Ureter (tissue), 1 donor: ENCODE measurements around the gene PRTFDC1. TPM values are rescaled to one million over a fixed set of nuclear protein-coding genes. Genes with fewer than 3 reads are reported as not detected.
A peak's percentile ranks its signal among the peaks of the same experiment; 100 is the strongest.
"Not testable (repeated sequence)": the region's sequence is repeated elsewhere in the genome, so short reads cannot be mapped to it uniquely, and the experiment has no call there.

Source experiments
- DNase-seq: peaks from one replicate; pipeline ENCODE4 v3.0.0-alpha.2; 2020; ENCODE audit warnings: low spot score
- total RNA-seq: library from RNA; stranded (reverse); gene quantifications from one replicate; pipeline ENCODE4 v1.2.4, GENCODE V29; 2023
- donor health status: DM: yes; HTN: yes; CAD: no.

The PRTFDC1 gene
- 8.5 TPM for total RNA-seq

- DNase-seq: peak; percentile 57
Observed at GRCh38 chr10:24952143-24952706, at the start of gene PRTFDC1. Gene PRTFDC1 (minus strand): TSS chr10:24952606. CDS start chr10:24952575, 31 bp downstream.

DNA sequence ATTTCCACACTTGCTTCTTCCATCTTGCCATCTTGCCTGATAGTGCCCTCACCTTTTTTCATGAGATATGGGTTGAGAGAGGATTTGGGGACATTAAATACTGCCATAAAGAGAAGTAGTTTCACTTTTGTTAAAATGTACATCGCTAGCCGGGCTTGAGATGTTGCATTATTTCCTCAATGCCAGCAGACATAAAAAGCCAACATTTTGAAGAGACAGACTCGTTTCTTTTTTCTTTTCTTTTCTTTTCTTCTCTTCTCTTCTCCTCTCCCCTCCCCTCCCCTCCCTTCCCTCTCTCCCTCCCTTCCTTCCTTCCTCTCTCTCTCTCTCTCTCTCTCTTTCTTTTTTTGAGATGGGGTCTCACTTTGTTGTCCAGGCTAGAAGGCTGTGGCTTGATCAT, 45.6 kb upstream of the PRTFDC1 start:
- no peak for DNase-seq

DNA sequence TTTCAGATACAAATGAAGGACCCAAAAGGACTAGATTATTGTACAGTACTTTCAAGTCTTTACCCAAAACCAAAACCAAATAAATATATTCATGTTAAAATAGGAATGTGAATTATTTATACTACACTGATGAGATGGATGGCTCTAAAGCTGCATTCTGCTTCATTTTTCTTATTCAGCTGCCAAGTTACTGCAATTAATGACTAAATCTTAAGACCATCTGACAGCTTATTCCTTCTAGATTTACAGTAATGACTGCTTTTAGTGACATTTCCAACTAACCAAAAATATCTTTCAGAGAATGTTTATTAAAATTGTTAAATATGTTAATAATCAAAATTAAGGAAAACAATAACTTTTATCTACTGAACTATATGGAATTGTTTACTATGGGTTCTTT, 42.7 kb upstream of the PRTFDC1 start:
- no peak for DNase-seq

DNA sequence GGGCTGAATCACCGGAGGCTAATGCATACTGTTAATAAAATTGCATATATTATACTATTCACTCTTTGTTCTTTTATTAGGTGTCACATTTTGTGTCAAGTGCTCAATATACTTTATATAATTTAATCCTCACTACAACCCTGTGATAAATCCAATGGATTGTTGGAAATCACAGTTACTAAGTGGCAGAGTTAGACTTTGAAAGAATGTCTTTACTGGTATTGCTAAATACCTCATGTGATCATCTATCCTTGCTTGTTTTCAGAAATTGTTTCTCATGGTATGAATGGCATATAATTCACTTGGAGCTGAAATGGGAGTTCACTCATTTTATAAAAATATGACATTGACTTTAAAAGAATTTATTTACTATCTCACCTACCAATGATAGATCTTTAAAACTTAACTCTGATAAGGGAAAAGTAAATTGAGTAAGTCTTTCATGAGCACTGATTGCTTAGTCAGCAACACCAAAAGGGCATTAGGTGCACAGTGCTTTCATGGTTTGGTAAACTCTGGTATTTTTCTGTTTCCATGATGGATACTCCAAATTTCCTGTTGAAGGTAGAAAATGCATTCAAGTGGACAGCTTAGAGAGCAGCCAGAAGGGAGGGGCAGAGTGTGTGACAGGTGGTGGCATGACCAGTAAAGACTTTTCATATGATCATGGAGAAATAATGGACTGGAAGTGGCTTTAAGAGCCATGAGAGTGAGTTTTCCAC, 41.0 kb upstream of the PRTFDC1 start:
- no peak for DNase-seq

GRCh38 chr10:24992512-24993133, 40.2 kb upstream of the PRTFDC1 start:
- DNase-seq: no peak

DNA sequence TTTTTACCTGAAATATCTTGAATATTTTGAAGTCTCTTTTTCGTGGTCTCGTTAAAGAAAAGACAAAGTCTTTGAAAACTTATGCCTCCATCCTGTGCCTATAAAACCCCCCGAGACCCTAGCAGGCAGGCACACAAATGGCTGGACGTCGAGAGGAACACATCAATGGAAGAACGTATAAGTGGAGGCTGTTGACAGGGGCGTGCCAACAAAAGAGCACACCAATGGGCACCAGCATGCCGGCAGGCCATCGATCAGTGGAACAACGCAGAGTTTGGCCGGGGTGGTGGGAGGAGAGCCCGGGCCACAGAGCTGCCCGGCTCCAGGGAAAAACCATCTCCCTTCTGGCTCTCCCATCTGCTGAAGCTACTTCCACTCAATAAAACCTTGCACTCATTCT, 38.9 kb upstream of the PRTFDC1 start:
- no peak for DNase-seq

DNA sequence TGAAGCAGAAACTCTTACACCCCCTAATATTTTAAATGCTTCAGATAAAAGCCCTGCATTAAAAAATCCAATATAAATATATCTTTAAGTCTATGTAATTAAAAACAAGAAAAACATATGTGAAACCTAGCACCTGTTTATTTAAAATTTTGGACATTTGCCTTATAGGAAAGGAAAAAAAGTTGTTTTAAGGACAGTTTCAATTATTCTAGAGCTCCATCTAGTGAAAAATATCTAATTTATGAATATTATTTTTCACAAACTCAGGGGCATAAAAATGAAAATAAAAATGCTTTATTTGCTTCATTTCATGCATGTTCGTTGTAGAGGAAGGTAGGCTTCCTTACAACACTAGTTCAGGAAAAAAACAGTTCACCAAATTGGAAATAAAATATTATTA, 37.5 kb upstream of the PRTFDC1 start:
- no peak for DNase-seq

- no peak for DNase-seq
Observed at GRCh38 chr10:24988831-24989640, 36.6 kb upstream of the PRTFDC1 start.

GRCh38 chr10:24984906-24985305, 32.5 kb upstream of the PRTFDC1 start:
- DNase-seq: no peak

GRCh38 chr10:24983946-24984345, 31.5 kb upstream of the PRTFDC1 start:
- DNase-seq: no peak

GRCh38 chr10:24983130-24983529, 30.7 kb upstream of the PRTFDC1 start:
- DNase-seq: no peak

GRCh38 chr10:24982319-24983112, 30.1 kb upstream of the PRTFDC1 start:
- DNase-seq: no peak

DNA sequence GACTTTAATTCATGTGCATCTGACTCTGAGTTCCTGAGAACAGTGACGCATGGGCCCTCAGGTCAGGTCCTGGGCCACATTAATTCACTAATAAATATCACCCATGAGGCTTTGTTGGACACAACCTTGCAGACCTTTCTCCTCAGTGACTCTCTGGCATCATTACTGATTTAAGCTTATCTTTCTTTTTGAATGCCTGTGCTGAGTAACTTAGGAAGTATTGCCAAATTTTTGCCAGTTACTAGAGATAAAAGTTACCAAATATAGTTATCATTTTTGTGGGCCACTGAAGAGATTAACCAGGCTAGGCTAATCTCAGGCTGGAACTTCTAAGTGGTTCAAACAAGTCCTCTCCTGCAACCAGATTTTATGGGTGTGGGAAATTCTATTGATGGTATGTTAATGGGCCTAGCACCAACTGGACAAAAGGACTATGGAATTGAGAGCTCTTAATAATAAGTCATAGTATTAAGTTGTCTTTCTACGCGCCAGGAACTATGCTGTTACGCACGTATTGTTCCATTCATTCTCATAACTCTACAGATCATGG, 28.8 kb upstream of the PRTFDC1 start:
- no peak for DNase-seq

DNA sequence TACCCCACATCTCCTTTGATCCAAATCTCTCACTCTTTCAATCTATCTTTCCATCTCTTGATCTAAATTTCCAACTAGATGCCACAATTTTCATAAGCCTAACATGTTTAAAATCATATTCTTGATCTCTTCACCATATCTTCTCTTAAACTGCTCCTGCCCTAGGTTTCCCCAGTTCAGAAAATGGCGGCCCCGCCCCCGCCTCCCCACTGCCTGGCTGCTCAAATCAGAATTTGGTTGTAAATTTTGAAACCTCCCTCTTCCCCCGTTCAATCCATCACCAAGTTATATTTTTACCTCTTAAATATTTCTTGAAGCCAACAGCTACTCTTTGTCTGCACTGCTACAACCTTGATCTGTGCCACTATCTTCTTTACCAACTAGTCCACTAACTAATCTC, 27.3 kb upstream of the PRTFDC1 start:
- no peak for DNase-seq

DNA sequence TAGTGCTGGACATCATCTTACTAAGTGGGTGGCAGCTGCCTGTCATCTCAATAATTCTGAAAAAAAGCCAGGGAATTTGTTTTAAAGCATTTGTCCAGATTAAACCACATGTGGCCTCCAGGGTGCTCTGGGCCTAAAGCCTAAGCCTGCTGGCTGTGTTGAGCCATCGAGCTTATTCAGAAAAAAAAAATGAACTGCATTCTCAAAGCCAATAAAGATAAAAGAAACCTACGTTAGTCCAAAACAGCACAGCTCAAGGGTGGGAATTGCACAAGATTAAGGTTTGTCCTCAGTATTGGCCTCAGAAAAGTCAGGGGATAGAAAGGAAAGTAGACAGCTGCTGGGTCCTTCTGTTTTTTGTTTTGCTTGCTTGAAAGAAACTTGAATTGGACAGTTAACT, 22.6 kb upstream of the PRTFDC1 start:
- no peak for DNase-seq

DNA sequence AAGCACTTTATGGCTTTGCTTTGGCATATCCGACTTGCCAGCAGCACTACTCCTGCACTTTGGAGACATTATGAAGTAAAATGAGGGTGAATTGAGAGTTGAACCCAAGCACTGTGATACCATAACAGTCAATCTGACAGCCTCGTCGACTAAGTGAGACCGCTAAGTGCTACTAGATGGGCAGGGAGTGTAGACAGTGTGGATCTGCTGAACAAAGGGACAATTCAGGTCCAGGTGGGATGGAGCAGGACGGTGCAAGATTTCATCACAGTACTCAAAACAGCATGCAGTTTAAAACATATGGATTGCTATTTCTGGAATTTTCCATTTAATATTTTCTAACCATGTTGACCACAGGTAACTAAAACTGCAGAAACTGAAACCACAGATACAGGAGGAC, 20.8 kb upstream of the PRTFDC1 start:
- DNase-seq: no peak

DNA sequence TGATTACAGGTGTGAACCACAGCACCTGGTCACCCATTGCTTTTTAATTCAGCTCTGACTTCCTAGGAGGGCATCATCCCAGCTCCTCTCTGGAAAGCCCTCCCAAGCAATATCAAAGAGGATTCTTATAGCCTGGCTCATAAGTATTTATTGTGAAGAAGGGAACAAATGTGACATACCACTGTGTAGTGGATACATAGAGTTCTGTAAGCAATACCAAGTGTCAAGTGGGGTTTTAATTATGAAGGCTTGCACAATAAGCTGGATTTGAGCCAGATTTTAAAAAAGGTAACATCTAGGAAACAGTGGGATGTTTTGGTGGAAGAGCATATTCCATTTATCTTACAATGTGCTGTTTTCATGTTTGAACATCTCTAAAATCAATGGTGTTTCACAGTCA, 19.0 kb upstream of the PRTFDC1 start:
- DNase-seq: no peak

DNA sequence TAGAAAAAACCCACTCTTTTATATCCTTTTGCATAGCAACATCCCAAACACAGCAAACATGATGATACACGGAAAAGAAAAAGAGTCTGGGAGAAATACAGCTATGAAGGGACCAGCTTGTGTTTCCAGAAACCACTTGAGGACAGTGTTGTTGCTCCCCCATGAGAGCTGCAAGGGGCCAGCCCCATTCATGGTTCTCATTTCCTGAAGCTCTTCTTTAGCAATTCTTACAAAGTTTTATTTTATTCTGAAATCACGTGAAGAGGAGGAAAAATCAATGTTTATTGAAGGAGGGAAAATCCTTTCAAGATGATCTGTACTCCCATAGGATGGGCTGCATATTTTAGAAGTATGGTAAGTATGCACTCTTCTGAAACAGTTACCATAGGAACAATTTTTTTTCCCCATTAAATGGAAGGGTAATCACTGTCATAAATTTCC, 17.5 kb upstream of the PRTFDC1 start:
- no peak for DNase-seq

DNA sequence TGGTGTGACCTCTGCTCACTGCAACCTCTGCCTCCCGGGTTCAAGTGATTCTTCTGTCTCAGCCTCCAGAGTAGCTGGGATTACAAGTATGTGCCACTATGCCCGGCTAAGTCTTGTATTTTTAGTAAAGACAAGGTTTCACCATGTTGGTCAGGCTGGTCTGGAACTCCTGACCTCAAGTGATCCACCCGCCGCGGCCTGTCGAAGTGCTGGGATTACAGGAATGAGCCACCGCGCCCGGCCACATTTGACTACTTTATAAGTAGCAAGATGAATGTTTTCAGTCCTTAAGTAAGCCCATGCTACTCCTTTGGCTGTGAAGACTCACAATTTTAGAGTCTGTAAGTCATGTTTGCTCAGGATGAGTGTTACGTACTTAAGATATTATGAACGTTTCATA, 16.5 kb upstream of the PRTFDC1 start:
- DNase-seq: not testable (repeated sequence)

DNA sequence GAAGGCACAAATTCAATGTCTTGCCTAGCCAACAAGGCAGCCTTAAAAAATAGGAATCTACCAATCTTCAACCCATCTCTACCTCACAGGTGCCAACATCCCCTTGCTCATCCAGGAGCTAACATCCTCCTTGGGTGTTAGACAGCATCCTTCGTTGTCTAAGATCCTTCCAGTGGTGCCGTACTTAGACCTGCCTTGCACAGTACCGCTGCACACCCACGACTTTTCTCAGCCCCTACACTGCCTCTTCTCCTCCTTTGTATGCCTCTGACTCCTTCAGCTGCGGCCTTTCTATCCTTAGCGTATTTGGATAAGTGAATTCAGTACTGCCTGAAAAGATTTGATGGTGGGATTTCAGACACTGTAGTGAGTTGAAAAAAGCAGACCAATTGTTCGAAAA, 15.9 kb upstream of the PRTFDC1 start:
- DNase-seq: no peak

- DNase-seq: no peak
Observed at GRCh38 chr10:24966962-24967481, 14.6 kb upstream of the PRTFDC1 start.
